Activated CD4-positive, alpha-beta T cell treated with anti-CD3 and anti-CD28 coated beads, Interleukin-2, Interleukin-4, amounts not matched to agents 100 ng/mL and 50 ng/mL, durations not matched to agents 16 hours and 8 hours (primary cell): ENCODE measurements around the gene MGAT5.

Source experiments
- DNase-seq: peaks from one replicate; pipeline ENCODE4 v3.0.0-alpha.2; 2020; ENCODE audit warnings: low spot score

Gene MGAT5

GRCh38 chr2:134451347-134451630 lies 197.4 kb downstream of the MGAT5 start:
- DNase-seq: no peak

- no peak for DNase-seq
Measured at GRCh38 chr2:134452042-134452733, 198.3 kb downstream of the MGAT5 start.

- DNase-seq: no peak
Measured at GRCh38 chr2:134453476-134453875, 199.6 kb downstream of the MGAT5 start.

GRCh38 chr2:134453973-134454372 lies 200.1 kb downstream of the MGAT5 start:
- DNase-seq: no peak

- no peak for DNase-seq
Measured at GRCh38 chr2:134454426-134454825, 200.6 kb downstream of the MGAT5 start.

GRCh38 chr2:134454931-134455330 lies 201.1 kb downstream of the MGAT5 start:
- DNase-seq: no peak

GRCh38 chr2:134455426-134455825 lies 201.6 kb downstream of the MGAT5 start:
- DNase-seq: no peak

GRCh38 chr2:134457353-134457752 lies 203.5 kb downstream of the MGAT5 start:
- DNase-seq: no peak

- DNase-seq: no peak
Measured at GRCh38 chr2:134457765-134458472, 204.0 kb downstream of the MGAT5 start.

- no peak for DNase-seq
Measured at GRCh38 chr2:134458473-134458853, 204.6 kb downstream of the MGAT5 start.

- DNase-seq: no peak
Measured at GRCh38 chr2:134458950-134459349, 205.1 kb downstream of the MGAT5 start.

GRCh38 chr2:134459706-134460406 lies 206.0 kb downstream of the MGAT5 start:
- no peak for DNase-seq

- DNase-seq: peak; percentile 36
Measured at GRCh38 chr2:134460583-134460998, 206.7 kb downstream of the MGAT5 start.

- DNase-seq: no peak
Measured at GRCh38 chr2:134461511-134461910, 207.6 kb downstream of the MGAT5 start.

- no peak for DNase-seq
Measured at GRCh38 chr2:134462275-134462674, 208.4 kb downstream of the MGAT5 start.

- no peak for DNase-seq
Measured at GRCh38 chr2:134462791-134463698, 209.2 kb downstream of the MGAT5 start.

GRCh38 chr2:134463699-134464022 lies 209.8 kb downstream of the MGAT5 start:
- no peak for DNase-seq

GRCh38 chr2:134465228-134466105 lies 211.6 kb downstream of the MGAT5 start:
- DNase-seq: no peak

GRCh38 chr2:134466141-134466540 lies 212.3 kb downstream of the MGAT5 start:
- DNase-seq: peak; percentile 2

- no peak for DNase-seq
Measured at GRCh38 chr2:134468164-134468563, 214.3 kb downstream of the MGAT5 start.

- DNase-seq: no peak
Measured at GRCh38 chr2:134468776-134469175, 214.9 kb downstream of the MGAT5 start.
